Stimulated activated CD8-positive, alpha-beta memory T cell treated with anti-CD3 and anti-CD28 coated beads, Interleukin-15, amount 100 ng/mL, for 48 hours (primary cell): Measurements from ENCODE around the gene ADGRD2.

Experiments
- DNase-seq, 2 donors: peaks; one replicate each; pipeline ENCODE4 v3.0.0-alpha.2; 2020; ENCODE audit warnings: low read depth in 2 of 2

Gene ADGRD2

DNA sequence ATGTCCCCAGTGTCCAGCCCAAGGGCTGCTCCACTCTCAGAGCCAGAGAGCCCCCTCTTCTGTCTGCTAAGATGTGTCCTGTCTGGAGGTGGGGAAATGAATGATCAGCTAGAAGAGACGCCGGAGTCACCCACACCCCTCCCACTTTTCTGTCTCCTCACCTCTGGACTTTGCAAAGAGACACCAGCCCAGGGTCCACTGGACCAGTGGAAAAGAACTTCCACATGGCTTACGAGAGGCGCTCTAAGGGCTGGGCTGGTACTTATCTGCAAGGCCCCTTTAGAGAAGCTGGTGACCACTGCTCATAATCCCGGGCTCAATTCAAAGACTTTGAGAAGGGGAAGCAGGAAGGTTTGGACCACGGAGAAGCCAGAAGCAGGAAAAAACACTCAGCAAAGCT lies 47.8 kb downstream of the ADGRD2 start:
- DNase-seq = no peak

GRCh38 chr9:124498499-124499146 lies 48.4 kb downstream of the ADGRD2 start:
- DNase-seq = no peak

DNA sequence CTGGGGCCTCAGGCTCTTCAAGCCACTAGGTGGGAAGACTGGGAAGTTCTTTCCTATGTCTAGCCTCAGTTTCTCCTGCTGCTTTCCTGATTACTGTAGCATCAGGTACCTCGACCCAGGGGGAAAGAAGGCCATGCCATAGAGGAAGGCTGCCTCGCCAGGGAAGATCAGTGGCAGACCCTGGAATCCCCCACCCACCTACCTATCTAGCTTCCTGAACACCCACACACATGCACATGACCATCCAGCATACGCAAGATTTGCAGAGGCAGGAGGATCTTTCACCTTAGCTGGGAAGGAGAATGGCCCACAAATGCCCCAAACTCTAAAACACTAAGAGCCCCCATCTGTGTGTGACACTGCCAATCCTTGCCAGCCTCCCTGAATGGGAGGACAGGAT lies 49.0 kb downstream of the ADGRD2 start:
- DNase-seq = no peak

DNA sequence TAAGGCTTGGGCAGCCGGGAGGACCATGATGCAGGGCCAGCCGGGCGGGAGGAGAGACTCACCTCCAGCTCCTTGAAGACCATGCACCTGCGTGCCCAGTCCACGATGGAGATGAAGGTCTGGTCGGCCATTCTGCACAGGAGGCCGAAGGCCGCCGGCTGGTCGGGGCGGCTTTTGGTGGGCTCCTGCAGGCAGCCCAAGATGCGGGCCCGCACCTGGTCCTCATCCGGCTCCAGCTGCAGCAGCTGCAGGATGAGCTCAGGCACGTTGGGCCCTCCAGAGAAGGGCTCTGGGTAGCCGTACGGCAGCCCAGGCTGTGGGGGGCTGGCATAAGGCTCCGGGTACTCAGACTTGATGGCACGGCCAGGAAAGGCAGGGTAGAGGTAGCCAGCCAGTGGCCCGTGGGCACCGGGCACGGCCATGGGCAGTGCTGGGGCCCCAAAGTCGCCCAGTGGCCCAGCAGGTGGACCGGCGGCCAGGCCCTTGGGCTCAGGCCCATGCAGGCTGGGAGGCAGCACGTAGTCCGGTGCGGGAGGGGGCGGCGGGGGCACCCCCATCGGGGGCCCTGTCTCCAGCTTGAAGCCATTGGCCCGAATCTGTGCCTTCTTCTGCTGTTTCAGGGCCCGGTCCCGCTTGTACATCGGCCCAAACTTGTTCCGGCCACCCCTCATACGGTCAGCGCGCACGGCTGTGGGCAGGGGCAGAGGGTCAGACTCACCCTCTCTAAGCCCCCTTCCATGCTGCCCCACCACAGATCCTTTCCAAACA lies 50.0 kb downstream of the ADGRD2 start:
- DNase-seq = no peak

- no peak for DNase-seq
Measured at GRCh38 chr9:124500796-124501611, 50.8 kb downstream of the ADGRD2 start.

GRCh38 chr9:124501771-124502320 lies 51.6 kb downstream of the ADGRD2 start:
- DNase-seq = no peak

DNA sequence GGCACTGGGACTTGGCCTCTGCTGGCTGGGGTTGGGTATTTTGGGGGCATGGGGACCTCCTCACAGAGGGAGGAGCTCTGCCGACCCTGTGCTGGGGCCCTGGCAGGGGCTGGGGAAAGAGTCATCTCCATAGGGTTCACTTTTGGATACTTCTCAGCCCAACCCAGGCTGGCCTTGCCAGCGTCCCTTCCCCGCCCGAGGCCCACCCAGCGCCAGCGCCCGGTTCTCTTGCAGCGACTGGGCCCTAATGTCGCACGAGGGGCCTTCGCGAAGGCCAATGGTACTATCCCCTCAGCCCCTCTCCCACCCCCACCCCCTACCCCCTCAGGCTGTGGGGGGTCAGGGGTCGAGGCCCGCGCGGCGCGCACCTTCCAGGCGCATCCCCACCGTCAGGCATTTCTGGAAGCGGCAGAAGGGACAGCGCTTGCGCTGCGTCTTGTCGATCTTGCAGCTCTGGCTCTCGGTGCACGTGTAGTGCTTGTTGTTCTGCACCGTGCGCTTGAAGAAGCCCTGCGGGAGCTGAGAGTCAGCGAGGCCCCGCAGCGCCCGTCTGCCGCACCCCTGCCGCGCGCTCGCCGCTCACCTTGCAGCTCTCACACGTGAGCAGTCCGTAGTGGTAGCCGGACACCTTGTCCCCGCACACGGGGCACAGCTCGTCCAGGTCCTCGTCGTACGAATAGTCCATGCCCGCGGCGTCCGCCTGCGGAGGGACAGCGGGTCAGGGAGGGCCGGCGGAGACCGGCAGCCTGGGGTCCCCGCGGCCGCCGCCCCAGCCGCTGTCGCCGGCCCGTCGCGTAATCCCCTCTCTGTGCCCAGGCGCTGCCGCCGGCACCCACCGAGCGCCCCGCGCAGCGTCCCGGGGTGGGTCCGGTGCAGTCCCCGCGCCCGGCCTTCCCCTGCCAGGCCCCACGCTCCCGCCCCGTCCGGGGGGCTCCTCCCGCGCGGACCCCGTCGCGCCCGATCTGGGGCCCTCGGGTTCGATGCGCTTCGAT lies 52.8 kb downstream of the ADGRD2 start:
- no peak for DNase-seq

GRCh38 chr9:124503713-124504529 lies 53.7 kb downstream of the ADGRD2 start:
- DNase-seq = no peak

- DNase-seq = no peak
Measured at GRCh38 chr9:124504530-124505005, 54.3 kb downstream of the ADGRD2 start.

GRCh38 chr9:124505006-124505900 lies 55.0 kb downstream of the ADGRD2 start:
- DNase-seq = no peak

- no peak for DNase-seq
Measured at GRCh38 chr9:124505901-124506346, 55.7 kb downstream of the ADGRD2 start.

DNA sequence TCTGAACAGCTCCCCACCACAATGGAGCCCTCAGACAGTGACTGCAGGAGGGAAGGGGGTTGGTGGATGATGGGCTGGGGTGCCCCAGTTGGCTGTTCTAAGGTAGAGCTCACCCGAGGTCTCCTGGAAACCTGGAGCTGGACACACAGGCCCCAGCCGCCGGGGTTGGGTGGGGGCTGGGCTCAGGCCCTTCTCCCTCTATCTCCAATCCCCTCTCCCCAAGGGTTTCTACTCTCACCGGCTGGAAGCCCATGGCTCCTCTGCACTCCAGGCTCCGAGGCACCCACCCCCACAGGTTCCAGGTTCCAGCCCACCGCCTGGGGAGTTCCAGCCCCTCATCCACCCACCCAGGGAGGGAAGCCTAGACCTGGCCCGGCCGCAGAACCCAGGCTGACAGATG lies 56.2 kb downstream of the ADGRD2 start:
- no peak for DNase-seq

DNA sequence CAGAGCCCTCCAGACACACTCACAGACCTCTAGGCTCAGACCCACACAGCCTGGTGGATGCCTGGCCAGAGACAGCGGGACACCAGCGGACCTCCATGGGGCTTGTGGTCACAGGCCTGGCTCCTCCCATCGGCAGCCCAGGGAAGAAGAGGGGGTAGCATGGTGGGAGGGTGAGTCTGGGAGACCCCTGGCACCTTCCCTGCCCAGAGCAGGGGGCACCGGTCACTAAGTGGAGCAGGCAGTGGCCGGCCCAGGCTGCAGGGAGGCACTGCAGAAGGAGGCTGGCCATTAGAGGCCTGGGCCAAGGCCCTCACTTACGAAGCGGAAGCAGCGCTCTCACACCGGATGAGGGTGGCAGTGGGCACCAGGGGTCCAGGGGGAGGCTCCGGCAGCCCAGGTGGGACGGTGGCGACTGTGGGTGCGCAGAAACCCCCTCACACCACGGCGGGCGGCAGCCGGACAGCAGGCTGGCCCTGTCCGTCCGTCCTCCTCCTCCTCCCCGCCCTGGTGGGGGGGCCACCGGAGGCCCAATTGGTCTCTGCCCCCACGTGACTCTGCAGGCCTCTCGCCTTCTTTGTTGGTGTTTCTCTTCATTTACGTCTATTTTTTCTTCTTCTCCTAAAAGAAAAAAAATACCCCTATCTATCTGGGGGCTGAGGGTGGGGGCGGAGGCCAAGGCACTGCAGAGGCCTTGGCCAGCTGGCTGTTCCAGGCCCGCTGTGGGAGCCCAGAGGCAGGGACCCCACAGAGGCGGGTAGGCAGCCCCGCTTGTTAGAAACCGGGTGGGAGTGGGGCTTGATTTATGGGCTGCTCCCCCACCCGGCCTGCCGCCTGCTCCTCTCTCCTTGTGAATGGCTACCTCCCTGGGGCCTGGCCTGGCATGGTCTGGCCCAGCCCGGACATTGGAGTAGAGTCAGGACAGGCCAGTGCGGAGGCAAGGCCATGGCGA lies 57.0 kb downstream of the ADGRD2 start, which contains the start of gene NR5A1:
TSS of gene NR5A1 (minus strand) at position 469 of the 949 bp plus-strand sequence. CDS start 4,004 bp downstream, outside the sequence.
- no peak for DNase-seq

DNA sequence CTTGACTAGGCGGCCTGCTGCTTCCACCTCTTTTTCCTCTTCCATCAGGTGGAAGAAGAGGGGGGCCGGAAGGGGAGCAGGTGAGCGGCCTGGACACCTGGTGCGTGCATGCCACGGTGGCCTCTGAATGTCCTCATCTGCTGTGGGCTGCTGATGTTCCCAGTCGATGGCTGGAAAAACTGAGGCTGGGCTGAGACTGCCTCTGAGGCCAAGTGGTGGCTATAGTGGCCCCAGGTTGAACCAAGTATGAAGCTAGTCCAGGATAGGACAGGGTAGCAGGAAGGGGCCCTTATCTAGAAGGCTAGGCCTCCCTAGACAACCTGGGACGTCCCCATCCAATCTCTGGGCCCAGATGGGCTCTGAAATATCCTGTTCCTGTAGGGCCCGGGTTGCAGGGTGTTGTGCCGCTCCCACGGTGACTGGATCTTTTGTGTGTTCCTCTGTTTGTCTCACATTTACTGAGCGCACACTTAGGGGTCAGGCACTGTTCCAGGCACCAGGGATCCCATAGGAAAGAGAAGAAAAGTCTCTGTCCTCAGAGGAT lies 57.7 kb downstream of the ADGRD2 start:
- DNase-seq = no peak

DNA sequence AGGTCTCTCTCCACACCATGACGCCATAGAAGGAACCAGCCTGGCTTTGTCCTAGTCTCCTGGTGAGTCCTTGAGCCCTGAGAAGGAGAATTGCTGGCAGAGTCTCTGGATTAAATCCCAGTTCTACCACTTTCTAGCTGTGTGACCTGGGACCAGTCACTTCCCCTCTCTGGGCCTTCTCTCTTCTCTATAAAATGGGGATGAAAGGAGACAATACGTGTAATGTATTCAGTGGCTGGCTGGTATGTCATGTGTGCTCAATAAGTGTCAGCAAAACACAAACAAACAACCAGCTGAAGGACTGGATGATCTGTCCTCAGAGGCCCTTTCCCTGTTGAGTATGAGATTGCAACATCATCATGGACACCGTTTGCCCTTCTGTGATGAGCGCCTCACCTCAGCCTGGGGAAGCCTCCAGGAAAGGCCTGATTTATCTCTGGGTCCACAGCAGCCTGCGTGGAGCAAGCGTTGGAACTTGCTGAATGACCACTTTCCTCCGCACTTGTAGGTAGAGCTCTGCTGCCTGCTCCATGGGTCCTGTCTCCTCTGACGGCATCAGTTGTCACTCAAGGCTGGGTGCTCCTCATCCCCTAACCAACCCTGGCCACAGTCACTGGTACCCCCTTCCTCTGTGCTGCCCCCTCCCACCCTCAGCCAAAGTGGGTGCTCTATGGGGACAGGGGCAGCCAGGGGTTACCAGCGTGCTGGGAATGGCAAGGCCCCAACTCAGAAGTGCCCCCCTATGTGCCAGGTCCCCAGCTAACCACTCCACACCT lies 60.6 kb downstream of the ADGRD2 start:
- DNase-seq = no peak

- no peak for DNase-seq
Measured at GRCh38 chr9:124511426-124511840, 61.2 kb downstream of the ADGRD2 start.
